GM18499 (cell line): ENCODE measurements around the gene BFSP2.

Source experiments
- ATAC-seq: cut with Tn5 transposase; IDR thresholded peaks from one replicate; pipeline ENCODE4 v1.9.1; 2021; ENCODE audit warnings: moderate number of reproducible peaks; ENCODE audit not compliant: insufficient read depth, unreplicated experiment

BFSP2 gene

DNA sequence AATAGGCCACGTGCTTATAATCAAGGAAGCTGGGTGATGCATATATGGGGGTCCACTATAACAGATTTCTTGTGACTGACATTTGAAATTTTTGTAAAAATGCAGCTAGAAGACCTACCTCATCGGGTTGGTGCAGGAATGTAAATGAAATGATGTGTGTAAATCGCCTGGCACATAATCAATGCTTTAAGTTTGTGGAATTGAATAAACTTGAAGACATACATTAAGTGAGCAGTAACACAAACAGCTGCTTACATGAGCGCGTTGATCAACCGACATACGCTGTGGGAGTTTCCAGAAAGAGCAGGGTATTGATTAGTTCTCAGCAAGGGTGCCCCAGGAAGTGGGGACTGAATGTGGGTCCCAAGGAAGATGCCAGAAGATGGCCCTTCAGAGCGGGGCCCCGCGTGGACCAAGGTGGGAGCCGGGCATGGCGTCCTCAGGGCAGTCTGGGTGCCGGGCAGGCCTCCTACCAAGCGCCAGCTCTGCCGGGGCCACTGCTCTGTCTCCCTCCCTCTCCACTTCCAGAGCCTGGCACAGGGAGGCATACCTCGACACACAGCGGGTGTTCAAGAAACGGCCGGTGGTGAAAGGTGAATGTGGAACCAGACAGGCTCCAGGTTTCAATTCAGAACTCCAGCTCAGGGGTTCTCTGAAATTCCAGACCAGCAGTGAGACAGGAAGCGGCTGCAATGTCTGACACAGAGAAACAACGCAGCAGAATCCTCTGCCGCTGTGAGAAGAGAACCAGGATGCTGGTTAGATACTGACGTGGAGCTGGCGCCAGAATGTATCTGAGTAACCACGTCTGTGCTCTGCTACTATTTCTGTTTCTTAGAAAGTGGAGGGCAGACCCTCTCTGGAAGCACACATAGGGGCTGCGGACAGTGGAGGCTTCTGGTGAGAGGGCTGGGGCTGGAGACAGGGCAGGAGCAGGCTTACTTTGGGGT, 12.6 kb downstream of the BFSP2 start:
- no peak for ATAC-seq

DNA sequence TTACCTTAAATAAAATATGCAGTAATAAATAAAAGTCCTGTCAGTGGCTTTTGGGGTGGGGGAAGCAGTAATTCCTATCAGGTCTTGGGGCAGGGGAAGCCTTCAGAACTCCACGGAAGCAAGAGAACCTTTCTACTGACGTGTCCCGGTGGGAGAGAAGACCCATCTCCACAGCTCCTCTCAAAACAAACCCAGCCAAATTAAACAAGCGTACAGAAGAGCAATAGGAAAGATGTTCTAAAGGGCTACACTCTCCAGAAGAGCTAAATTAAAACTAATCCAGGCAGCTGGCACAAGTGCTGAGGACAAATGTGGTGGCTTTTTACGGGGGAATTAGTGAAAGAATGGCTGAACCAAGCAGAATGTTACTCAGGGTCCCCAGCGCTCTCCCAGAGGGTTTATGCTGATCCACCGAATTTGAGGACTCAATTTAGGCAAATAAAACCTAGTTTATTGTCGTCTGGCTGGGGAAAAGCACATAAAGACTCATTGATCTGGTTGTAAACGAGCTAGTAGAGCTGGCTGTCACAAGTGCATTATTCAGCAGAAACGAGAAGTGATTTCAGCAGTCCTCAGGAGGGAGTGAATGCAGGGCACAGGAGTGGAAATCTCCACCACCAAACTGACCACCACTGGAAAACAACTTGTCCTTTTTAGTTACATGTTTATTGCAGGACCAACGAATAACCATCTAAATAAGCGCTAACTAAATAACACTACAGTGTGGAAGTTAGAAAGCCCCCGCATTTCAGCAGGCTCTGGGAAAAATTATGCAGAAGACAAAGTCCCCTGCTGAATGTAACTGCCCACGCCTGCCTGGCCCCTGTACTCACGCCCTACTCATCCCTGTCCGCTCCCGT, 13.5 kb downstream of the BFSP2 start:
- ATAC-seq, result no peak

DNA sequence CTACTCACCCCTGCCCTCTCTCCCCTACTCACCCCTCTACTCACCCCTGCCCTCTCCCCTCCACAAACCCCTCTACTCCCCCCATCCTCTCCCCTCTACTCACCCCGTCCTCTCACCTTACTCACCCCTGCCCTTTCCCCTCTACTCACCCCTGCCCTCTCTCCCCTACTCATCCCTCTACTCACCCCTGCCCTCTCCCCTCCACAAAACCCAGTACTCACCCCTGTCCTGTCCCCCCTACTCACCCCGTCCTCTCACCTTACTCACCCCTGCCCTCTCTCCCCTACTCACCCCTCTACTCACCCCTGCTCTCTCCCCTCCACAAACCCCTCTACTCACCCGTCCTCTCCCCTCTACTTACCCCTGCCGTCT, 14.2 kb downstream of the BFSP2 start:
- ATAC-seq, result no peak

DNA sequence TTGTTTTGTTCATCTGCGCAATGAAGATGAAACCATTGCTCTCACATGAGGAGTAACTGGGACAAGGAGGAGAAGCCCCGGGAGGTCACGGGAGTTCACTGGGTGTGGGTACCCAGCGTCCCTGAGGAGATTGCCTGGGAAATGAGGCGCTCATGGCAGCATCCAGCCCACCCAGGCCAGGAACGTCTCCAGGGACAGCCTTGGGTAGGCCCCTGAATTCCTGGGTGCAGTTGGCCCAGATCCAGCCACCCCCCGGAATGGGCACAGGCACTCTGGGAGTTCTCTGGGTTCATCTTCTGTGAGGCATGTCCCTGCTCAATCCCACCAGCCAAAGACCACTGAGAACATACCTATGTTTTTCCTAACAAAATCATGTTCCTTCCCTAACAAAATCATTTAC, 18.5 kb downstream of the BFSP2 start:
- no peak for ATAC-seq

DNA sequence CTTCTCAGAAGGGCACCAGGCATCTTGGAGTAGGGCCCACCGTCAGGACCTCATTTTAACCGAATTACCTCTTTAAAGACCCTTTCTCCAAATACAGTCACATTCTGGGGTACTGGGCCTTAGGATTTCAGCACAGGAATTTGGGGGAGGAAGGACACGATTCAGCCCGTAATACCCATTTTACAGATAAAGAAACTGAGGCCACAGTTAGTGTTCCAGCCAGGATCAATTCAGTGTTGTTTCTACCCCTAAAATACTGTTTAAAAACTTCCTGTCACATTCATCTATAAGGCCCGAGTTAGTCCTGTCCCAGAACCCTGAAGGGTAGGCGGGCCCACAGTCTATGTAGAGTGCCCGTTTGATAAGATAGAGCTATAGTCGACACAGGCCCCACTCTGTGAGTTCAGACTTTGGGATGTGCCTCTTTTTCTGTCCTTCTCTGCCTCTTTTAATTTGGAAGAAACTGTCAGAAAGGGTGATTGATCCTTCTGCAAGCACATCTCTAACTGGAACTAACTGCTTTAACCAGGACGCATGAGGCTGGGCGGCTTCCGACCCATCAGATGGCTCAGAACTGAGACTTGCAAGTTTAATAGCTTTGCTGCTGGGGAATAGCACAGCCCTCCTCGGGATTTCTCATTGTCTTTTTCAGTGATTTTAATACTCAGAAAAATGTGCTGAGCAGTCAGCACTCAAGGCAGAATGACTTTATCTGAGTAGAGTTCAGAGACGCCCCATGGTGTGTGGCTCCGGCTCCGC, 19.5 kb downstream of the BFSP2 start:
- ATAC-seq, result no peak

DNA sequence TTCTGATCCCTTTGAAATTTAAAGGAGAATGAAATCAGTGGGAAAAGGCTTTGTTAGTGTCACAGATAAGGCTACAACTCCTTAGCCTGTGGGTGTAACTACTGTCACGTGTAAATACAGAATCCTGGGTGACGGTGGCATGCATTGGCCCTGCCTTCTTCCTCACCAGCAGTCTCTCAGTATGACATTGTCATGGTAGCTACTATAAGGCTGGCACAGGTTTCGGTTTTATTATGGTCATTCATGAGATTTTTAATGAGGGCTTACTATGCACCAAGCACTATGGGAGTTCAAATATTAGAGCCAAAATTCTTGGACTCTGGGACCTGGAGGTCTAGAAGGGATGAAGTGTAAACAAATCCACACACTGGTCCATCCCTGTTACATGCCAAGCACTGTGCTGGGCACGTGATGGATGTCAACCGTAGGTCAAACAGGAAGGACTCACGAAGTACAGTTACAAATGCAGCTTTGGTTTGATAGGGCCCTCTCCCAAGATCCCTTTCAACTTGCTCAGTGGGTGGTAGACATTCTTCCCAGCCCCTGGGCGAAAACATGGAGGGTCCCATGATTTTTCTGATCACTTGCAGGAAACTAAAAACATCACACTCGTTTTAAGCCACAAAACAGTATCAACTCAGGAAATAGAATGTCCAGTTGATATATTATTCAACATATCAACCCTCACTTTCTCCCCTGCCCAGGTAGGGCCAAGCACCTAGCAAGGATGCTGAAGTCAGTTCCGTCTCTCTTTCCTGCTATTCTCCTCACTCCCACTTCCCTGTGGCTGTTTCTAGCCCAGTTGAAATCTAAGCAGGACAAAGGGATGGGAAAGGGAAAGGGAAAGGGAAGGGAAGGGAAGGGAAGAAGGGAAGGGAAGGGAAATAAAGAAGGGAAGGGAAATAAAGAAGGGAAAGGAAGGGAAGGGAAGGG, 25.3 kb downstream of the BFSP2 start:
- ATAC-seq, result no peak

DNA sequence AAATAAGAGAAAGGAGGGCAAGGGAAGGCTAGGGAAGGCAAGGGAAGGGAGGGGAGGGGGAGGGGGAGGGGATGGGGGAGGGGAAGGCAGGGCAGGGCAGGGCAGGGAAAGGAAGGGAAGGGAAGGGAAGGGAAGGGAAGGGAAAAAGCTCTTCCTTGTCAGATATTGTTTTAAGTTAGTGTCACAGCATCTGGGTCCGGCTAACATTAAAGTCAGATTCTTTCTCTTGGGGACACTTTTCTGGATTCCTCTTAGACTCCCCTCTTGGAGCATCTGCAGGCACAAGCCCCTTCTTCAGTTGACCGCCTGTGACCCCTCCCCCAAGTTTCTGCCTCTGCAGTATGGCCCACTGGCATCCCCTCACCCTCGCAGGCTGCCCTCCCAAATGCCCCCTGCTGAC, 26.0 kb downstream of the BFSP2 start:
- ATAC-seq, result no peak

DNA sequence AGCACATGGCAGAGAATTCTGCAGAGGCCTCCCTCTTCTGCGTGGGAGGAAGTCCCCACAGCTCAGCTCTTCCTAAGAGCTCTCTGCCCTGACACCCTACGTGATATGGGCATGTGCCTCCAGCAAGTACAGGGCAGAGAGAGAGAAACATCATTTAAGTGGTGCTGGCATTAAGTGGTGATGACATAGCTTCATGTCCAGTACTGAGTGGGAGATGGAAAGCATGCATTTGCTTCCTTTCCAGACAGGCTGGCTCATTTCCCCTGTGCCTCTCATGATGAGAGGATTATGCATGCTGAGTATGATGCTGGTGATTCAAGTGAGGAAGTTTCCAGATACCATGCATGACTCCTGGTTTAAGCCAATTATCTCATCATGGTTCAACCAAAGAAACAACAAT, 26.9 kb downstream of the BFSP2 start:
- ATAC-seq, result no peak

DNA sequence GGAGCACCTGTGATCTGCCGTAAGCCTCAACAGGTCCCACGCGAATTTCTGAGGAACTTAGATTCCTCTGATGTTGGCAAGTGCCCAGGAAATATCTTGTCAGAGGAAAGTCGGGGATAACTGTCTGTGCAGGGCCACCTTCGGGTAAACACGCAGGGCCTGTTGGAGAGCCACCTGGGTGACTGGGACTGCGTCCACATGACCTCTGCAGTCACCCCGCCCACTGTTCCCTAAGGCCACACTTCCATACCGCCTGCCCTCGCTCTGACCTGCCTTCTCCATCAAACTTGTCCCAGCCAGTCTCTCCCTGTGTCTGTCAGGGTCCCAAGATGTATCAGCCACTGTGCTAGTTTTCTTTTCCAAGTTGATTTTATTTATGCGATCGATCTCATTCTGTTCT, 28.7 kb downstream of the BFSP2 start:
- ATAC-seq, result no peak

DNA sequence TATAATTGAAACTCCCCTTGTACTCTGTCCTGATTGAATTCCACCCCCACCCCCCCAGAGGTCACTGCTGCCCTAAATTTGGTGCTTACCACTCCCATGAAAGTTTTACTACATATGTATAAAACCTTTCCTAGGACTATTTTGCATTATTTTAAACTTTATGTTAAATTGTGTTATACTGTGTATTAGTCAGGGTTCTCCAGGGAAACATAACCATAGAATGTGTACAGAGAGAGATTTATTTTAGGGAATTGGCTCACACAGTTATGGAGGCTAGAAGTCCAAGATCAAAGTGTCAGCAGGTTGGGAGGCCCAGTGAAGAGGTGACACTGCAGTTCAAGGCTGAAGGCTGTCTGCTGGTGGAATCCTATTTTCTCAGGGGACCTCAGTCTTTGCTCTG, 29.2 kb downstream of the BFSP2 start:
- ATAC-seq, result no peak

DNA sequence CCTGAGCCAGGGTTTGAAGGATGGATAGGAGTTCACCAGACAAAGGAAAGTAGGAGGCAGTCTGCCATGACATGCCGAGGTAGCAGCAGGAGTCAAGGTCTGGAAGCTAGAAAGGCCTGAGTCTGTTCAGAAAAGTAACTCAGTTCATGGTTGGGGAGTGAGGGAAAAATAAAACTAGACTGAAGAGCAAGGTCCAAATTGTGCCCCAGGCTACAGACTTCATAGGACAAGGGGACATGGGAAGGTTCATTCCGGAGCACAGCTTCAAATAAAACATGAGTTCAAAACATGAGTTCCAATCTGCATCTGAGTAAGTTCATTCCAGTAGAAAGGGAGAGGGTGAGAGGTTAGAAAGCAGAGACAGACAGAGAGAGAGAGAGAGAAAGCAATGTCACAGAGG, 39.7 kb downstream of the BFSP2 start:
- no peak for ATAC-seq

DNA sequence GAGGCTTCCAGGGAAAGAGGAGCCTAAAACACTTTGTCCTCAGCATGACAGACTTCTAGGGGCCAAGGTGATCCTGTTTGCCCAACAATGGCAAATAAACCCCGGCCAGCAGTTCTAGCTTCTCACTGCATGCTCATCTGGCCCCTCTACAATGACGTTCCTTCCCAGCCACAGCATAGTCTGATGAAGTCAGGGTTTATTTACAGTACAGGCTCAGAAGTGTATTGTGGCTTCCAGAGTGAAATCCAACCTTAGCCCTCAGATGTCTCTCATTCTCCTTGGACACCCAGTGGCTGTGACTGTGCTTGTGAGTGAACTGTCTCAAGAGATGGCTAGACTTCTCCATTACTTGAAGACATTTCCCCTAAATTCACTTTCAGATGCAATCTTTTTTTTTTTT, 40.8 kb downstream of the BFSP2 start:
- no peak for ATAC-seq

DNA sequence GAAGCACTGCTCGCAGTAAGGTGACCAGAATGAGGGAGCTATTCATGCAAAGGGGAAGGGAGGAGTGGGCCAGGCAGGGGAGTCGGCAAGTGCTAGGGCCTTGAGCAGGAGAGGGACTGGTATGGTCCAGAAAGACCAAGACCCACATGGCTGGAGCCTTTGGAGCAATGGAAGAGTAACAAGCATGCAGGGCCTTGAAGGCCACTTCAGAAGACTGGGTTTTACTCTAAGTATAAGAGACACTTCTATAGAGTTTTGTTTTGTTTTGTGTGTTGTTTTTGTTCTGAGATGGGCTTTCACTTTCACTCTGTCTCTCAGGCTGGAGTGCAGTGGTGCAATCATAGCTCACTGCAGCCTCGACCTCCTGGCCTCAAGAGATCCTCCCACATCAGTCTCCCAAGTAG, 42.0 kb downstream of the BFSP2 start:
- peak; percentile 65 for ATAC-seq

DNA sequence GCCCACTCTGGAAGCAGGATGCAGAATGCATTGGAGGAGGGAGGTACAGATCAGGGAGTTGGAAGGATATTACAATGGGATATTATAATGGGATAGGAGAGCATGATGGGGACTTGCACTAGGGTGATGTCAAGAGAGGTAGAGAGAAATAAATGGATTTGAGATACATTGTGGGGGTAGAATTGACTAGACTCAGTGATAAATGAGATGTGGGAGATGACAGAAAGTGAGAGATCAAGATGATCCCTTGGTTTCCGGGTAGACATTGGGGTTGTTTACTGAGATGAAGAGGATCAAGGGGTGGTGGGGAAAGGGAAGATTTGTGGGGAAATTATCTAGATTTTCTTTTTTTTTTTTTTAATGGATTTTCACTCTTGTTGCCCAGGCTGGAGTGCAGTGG, 42.7 kb downstream of the BFSP2 start:
- ATAC-seq, result no peak

DNA sequence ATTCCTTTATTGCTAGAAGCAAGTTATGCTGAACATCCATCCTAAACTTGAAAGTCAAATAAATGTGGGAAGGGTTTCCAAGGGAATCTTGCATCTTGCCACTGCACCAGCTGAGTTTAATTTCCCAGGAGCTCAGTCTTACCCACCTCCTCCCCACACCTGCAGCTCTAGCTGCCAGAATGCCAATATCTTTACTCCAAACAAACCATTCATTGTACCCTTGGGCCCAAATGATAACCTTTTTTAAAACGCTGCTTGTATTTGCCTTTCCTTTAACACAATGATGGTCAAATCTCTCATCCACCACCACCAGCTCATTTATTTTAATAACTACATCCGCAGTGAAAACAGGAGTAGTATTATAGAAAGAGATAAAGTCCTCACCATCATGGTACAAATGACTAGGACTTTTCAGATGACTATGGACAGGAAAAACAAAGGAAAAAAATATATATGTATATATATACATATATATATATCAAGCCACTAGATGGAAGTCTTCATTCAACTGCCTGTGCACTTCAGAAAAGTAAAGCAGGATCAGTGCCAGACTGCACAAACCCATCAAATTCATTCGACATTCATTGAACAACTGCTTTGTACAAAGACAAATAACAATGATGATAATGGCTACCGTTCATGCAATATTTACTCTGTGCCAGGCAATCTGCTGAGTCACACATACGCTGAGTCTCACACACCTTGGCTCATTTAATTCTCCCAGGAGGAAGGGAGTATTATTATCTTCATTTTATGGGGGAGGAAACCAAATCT, 44.0 kb downstream of the BFSP2 start:
- no peak for ATAC-seq

DNA sequence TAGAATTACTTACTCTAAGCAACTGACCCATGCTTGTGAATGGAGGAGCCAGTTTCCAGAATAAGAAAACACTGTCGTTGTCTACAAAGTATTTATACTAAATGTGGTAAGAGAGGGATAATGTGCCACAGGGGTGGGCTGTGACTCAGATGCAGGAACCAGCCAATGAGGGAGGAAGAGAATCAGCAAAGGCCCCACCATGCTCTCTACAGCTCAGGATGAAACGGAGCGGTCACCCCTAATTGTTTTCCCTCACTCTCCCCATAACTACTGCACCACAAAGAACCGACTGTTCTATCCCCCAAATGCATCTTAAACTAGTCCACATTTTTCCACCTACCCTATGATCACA, 44.5 kb downstream of the BFSP2 start:
- ATAC-seq, result no peak

DNA sequence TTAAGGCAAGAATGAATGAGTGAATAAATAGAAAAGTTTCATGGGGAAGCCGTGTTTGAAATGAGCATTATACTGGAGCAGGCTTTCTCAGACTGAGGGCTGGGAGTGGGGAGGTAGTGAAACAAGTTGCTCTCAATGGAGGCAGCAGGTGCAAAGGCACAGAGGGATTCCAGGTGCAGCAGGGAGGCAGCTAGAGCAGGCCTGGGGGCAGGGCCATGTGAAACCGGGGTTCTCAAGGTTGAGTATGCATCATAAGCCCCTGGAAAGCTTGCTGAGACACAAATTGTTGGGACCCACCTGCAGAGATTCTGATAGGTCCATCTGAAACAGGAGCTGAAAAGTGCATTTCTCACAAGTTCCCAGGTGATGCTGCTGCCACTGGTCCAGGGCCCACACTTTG, 45.3 kb downstream of the BFSP2 start:
- no peak for ATAC-seq

DNA sequence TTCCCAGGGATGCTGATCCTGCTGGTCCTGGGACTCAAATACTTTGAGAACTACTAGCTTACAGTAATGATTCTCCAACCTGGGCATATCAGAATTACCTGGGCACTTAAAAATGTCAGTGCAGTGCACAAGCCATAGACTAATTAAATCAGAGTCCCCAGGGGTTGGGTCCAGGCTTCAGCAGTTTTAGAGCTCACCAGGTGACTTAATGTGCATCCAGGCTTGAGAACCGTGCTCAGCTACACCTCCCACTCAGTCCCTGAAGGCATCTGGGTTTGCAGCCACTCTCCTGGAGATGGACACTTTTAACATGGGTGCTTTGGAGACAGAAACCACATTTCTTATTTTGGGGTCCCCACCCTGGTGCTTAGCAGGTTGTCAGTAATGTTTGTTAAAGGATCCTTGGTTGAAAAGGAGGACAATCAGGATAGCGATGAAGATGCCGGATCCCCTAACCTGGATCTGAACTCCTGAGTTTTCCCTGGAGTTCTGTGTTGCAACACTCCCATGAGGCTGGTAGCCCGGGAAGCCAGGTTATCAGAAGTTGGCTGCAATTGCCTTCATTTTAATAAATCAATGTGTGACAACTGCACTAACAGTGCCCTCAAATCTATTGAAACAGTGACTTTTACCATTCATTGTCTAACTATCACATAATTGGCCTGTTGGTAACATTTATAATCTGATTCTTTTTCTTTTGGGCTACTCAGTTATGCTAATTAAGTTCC, 48.1 kb downstream of the BFSP2 start:
- ATAC-seq, result no peak
